GM12892 (cell line): ENCODE results near the gene STIM2.

Source experiments
- DNase-seq: peaks from one replicate; pipeline ENCODE4 v3.0.0; 2011; ENCODE audit not compliant: insufficient read length
- FAIRE-seq: peaks from 2 replicates; lab custom pipeline; 2011; peaks lifted over from hg19 to GRCh38; lab: Jason Lieb, UNC
- POLR2A ChIP-seq: IDR thresholded peaks from 2 replicates; pipeline ENCODE4 v1.6.1; 2011; ENCODE audit warnings: low read depth, low read length, control low read depth
- POLR2AphosphoS5 ChIP-seq: IDR thresholded peaks from 2 replicates; pipeline ENCODE4 v1.6.1; 2011; ENCODE audit warnings: low read depth, low read length, control low read depth
- TAF1 ChIP-seq: IDR thresholded peaks from 2 replicates; pipeline ENCODE4 v1.6.1; 2011; ENCODE audit warnings: low read depth, mild to moderate bottlenecking, control low read depth, low read length, borderline replicate concordance

The STIM2 gene

GRCh38 chr4:26877961-26878360 lies 17.3 kb downstream of the STIM2 start:
- no peak for TF ChIP-seq TAF1
- no peak for TF ChIP-seq POLR2AphosphoS5
- no peak for TF ChIP-seq POLR2A
- no peak for FAIRE-seq
- no peak for DNase-seq

- TF ChIP-seq POLR2AphosphoS5, result no peak
- TF ChIP-seq POLR2A, result no peak
- no peak for TF ChIP-seq TAF1
- DNase-seq (no peak), FAIRE-seq (no peak)
These were observed 18.3 kb downstream of the STIM2 start for GRCh38 chr4:26878794-26879391.

DNA sequence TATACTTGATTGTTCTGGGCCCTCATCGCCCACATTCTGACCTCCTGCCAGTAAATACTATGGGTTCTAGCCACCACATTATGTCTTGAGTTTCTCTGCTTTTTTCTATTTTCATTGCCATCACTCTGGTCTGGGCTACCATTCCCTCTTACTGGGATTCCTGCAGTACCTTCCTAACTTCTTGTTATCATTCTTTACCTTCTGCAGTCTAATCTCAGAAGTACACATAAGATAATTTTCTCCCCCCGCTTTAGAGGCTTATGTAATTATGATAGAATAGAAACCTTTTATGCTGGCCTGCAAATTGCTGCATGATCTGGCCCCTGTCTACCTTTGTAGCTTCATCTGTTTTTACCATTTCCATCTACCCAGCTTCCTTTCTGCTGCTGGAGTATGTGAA lies 19.2 kb downstream of the STIM2 start:
- no peak for FAIRE-seq
- no peak for TF ChIP-seq POLR2AphosphoS5
- no peak for TF ChIP-seq POLR2A
- no peak for TF ChIP-seq TAF1
- no peak for DNase-seq

- DNase-seq (no peak), FAIRE-seq (peak; percentile 71)
- TF ChIP-seq TAF1, result no peak
- no peak for TF ChIP-seq POLR2AphosphoS5
- no peak for TF ChIP-seq POLR2A
These were observed 23.4 kb downstream of the STIM2 start for GRCh38 chr4:26884026-26884425.

DNA sequence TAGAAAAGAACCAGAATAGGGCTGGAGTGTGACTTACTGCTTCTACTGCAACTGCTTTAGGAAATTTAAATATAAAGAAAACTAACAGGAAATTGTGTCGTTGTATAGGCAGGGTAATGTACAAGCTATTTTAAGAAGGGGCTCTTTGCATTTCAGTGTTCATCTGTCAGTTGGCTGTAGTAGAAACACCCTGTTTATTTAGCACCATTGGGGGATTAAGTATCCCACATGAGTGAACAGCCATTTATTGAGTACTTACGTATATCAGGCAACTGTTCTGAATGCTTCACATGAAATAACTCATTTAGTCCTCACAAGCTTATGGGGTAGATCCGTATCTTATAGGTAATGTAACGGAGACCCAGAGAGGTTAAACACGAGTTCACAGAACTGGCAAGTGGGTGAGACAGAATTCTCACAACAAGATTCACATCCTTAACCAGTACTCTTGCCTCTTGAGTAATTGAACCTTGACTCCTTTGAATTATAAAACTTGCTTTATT lies 23.9 kb downstream of the STIM2 start:
- DNase-seq (no peak), FAIRE-seq (peak; percentile 91)
- no peak for TF ChIP-seq POLR2A
- TF ChIP-seq POLR2AphosphoS5, result no peak
- no peak for TF ChIP-seq TAF1

GRCh38 chr4:26885912-26886274 lies 25.3 kb downstream of the STIM2 start:
- FAIRE-seq, result peak; percentile 63
- no peak for TF ChIP-seq POLR2AphosphoS5
- TF ChIP-seq POLR2A, result no peak
- TF ChIP-seq TAF1, result no peak
- no peak for DNase-seq

GRCh38 chr4:26887143-26887542 lies 26.5 kb downstream of the STIM2 start:
- TF ChIP-seq POLR2A, result no peak
- TF ChIP-seq TAF1, result no peak
- FAIRE-seq, result no peak

DNA sequence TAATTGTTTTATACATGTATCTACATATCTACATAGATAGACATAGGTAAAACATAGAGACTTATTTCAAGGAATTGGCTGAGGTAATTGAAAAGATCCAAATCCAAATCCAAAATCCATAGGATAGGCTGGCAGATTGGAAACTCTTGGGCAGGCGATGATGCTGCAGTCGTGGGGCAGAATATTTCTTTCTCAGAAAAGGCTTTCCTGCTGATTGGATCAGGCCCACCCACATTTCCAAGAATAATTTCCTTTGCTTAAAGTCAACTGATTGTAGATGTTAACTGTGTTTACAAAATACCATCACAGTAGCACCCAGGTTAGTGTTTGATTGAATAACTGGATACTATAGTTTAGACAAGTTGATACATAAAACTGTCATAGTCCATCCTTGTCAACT lies 27.2 kb downstream of the STIM2 start:
- FAIRE-seq (no peak), DNase-seq (no peak)
- no peak for TF ChIP-seq TAF1
- no peak for TF ChIP-seq POLR2A
- no peak for TF ChIP-seq POLR2AphosphoS5

More at GRCh38 chr4:26887143-26887542, 26.5 kb downstream of the STIM2 start:
- no peak for DNase-seq

DNA sequence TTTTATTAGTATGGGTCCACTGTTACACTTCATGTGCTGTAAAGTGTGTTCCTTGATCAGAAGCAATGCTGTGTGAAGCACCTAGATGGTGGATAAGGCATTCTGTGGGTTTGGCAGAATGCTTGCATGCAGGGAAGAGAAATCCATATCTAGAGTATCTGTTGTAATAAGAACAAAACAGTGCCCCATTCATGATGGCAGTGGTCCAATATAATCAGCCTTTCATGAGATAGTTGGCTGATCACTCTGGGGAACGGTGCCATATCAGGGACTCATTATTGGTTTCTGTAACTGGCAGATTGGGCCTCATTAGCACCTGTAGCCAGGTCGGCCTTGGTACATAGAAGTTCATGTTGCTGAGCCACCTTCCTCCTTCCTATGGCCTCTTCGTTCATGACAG lies 28.7 kb downstream of the STIM2 start:
- DNase-seq (no peak), FAIRE-seq (no peak)
- TF ChIP-seq POLR2AphosphoS5, result no peak
- no peak for TF ChIP-seq POLR2A
- no peak for TF ChIP-seq TAF1

DNA sequence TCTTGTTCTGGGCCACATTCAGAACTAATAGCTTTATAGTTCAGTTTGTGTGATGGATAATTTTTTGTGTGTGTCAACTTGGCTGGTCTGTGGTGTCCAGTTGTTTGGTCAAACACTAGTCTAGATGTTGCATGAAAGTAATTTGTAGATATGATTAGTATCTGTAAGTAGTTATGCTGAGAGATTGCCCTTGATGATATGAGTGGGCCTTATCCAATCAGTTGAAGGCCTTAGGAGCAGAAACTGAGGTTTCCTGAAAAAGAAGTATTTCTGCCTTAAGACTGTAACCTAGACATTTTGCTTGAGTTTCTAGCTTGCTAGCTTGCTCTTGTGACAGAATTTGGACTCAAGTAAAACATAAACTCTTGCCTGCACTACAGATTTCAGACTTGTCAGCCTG lies 30.4 kb downstream of the STIM2 start:
- no peak for DNase-seq
- FAIRE-seq, result no peak
- no peak for TF ChIP-seq POLR2A
- TF ChIP-seq TAF1, result no peak
- no peak for TF ChIP-seq POLR2AphosphoS5

GRCh38 chr4:26891867-26892266 lies 31.2 kb downstream of the STIM2 start:
- no peak for TF ChIP-seq TAF1
- TF ChIP-seq POLR2AphosphoS5, result no peak
- no peak for TF ChIP-seq POLR2A
- no peak for FAIRE-seq

DNA sequence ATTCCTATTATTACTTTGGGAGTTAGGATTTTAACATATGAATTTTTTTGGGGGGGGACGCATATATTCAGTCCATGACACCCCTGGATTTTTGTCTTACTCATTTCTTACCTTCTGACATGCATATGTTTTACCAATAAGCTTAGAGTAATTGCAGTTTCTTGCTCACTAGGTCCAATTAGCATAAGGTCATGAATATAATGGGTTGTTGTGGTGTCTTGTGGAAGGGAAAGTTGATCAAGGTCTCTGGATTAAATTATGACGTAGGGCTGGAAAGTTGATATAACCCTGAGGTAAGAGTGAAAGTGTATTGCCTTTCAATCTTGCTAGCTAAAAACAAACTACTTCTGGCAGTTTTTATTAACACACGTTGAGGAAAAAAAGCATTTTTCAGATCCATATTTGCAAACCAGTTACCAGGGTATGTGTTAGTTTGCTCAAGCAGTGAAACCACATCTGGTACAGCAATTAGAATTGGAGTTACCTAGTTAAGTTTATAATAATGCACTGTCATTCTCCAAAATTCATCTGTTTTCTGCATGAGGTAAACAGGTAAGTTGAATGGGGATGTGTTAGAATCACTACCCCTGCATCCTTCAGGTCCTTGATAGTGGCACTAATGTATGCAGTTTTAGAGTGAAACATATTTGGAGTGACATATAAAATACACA lies 32.0 kb downstream of the STIM2 start:
- FAIRE-seq (no peak), DNase-seq (no peak)
- no peak for TF ChIP-seq TAF1

More at GRCh38 chr4:26891867-26892266, 31.2 kb downstream of the STIM2 start:
- no peak for DNase-seq
